GM12874 (cell line): ENCODE measurements around the gene PON3.

Source experiments
- CTCF ChIP-seq: IDR thresholded peaks from 2 replicates; pipeline ENCODE4 v1.5.1; 2011; ENCODE audit warnings: low read depth, mild to moderate bottlenecking, control low read depth, low read length, moderate library complexity; ENCODE audit not compliant: insufficient read depth

PON3 gene

GRCh38 chr7:95338832-95339231, 57.3 kb downstream of the PON3 start:
- TF ChIP-seq CTCF, result no peak

- TF ChIP-seq CTCF, result no peak
These were observed 61.1 kb downstream of the PON3 start for GRCh38 chr7:95335093-95335492.

- TF ChIP-seq CTCF, result no peak
These were observed 61.7 kb downstream of the PON3 start for GRCh38 chr7:95334447-95334846.

GRCh38 chr7:95330961-95331337, 65.2 kb downstream of the PON3 start:
- no peak for TF ChIP-seq CTCF

GRCh38 chr7:95330204-95330960, 65.8 kb downstream of the PON3 start:
- no peak for TF ChIP-seq CTCF

GRCh38 chr7:95327356-95327755, 68.8 kb downstream of the PON3 start:
- no peak for TF ChIP-seq CTCF

- TF ChIP-seq CTCF, result no peak
These were observed 71.7 kb downstream of the PON3 start, which contains the start of gene PON1 for GRCh38 chr7:95324431-95324830. PON1 (minus strand) TSS chr7:95324532; CDS start chr7:95324475, 57 bp downstream.
